Measurements from ENCODE around the gene BPI.
"Not testable (repeated sequence)": the region's sequence is repeated elsewhere in the genome, so short reads cannot be mapped to it uniquely, and the experiment has no call there.

BPI gene

GRCh38 chr20:38304845-38305447 is 990 bp downstream of the BPI start:
- DNase-seq (ENCODE audit: low read depth): no peak

- no peak for DNase-seq (ENCODE audit: low read depth)
Observed at GRCh38 chr20:38305541-38305940, 1.6 kb downstream of the BPI start.

- no peak for DNase-seq (ENCODE audit: low read depth)
Observed at GRCh38 chr20:38306379-38306778, 2.4 kb downstream of the BPI start.

GRCh38 chr20:38307371-38308046 is 3.6 kb downstream of the BPI start:
- DNase-seq (ENCODE audit: low read depth): no peak

- no peak for DNase-seq (ENCODE audit: low read depth)
Observed at GRCh38 chr20:38308047-38308438, 4.1 kb downstream of the BPI start.

- no peak for DNase-seq (ENCODE audit: low read depth)
Observed at GRCh38 chr20:38308447-38308846, 4.5 kb downstream of the BPI start.

- DNase-seq (ENCODE audit: low read depth): no peak
Observed at GRCh38 chr20:38311091-38311490, 7.1 kb downstream of the BPI start.

- DNase-seq (ENCODE audit: low read depth): no peak
Observed at GRCh38 chr20:38311491-38311890, 7.5 kb downstream of the BPI start.

GRCh38 chr20:38313676-38314075 is 9.7 kb downstream of the BPI start:
- DNase-seq (ENCODE audit: low read depth): no peak

- not testable (repeated sequence) for DNase-seq (ENCODE audit: low read depth)
Observed at GRCh38 chr20:38314350-38314749, 10.4 kb downstream of the BPI start.

GRCh38 chr20:38315290-38315966 is 11.5 kb downstream of the BPI start:
- no peak for DNase-seq (ENCODE audit: low read depth)

GRCh38 chr20:38316341-38316740 is 12.4 kb downstream of the BPI start:
- no peak for DNase-seq (ENCODE audit: low read depth)

GRCh38 chr20:38317422-38317821 is 13.5 kb downstream of the BPI start:
- DNase-seq (ENCODE audit: low read depth): no peak

- no peak for DNase-seq (ENCODE audit: low read depth)
Observed at GRCh38 chr20:38320221-38320620, 16.3 kb downstream of the BPI start.

GRCh38 chr20:38321959-38322598 is 18.1 kb downstream of the BPI start:
- no peak for DNase-seq (ENCODE audit: low read depth)

- DNase-seq (ENCODE audit: low read depth): no peak
Observed at GRCh38 chr20:38324159-38324558, 20.2 kb downstream of the BPI start.

GRCh38 chr20:38325167-38325566 is 21.2 kb downstream of the BPI start:
- no peak for DNase-seq (ENCODE audit: low read depth)

GRCh38 chr20:38325905-38326304 is 21.9 kb downstream of the BPI start:
- DNase-seq (ENCODE audit: low read depth): no peak

- no peak for DNase-seq (ENCODE audit: low read depth)
Observed at GRCh38 chr20:38326309-38326708, 22.4 kb downstream of the BPI start.

GRCh38 chr20:38330638-38331037 is 26.7 kb downstream of the BPI start:
- DNase-seq (ENCODE audit: low read depth): no peak

- DNase-seq (ENCODE audit: low read depth): no peak
Observed at GRCh38 chr20:38331245-38331644, 27.3 kb downstream of the BPI start.

- no peak for DNase-seq (ENCODE audit: low read depth)
Observed at GRCh38 chr20:38331814-38332213, 27.9 kb downstream of the BPI start.

- no peak for DNase-seq (ENCODE audit: low read depth)
Observed at GRCh38 chr20:38334016-38334415, 30.1 kb downstream of the BPI start.
